ENCODE measurements around the gene ANKRD2. TPM values are rescaled to one million over a fixed set of nuclear protein-coding genes. Genes with fewer than 3 reads are reported as not detected.
"Not testable (repeated sequence)": the region's sequence is repeated elsewhere in the genome, so short reads cannot be mapped to it uniquely, and the experiment has no call there.

Gene ANKRD2
- total RNA-seq, 1 donor from 2014 or later = not detected

DNA sequence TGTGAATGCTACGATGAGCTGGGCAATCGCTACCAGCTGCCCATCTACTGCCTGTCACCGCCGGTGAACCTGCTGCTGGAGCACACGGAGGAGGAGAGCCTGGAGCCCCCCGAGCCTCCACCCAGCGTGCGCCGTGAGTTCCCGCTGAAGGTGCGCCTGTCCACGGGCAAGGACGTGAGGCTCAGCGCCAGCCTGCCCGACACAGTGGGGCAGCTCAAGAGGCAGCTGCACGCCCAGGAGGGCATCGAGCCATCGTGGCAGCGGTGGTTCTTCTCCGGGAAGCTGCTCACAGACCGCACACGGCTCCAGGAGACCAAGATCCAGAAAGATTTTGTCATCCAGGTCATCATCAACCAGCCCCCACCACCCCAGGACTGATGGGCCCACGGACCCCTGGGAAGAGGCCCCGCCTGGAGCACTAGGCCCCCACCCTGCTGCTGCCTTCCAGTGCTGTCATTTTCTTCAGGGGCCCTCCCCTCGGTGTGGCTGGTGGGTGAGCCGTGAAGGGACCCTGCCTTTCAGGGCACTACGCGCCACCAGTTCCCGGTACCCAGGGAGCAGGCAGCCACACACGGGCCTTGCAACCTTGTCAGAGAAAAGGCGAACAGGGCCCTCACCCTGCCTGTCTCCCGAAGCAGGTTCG, 2.3 kb upstream of the ANKRD2 start:
- no peak for DNase-seq (ENCODE audit: low spot score in 2 of 2)
- no peak for FAIRE-seq

DNA sequence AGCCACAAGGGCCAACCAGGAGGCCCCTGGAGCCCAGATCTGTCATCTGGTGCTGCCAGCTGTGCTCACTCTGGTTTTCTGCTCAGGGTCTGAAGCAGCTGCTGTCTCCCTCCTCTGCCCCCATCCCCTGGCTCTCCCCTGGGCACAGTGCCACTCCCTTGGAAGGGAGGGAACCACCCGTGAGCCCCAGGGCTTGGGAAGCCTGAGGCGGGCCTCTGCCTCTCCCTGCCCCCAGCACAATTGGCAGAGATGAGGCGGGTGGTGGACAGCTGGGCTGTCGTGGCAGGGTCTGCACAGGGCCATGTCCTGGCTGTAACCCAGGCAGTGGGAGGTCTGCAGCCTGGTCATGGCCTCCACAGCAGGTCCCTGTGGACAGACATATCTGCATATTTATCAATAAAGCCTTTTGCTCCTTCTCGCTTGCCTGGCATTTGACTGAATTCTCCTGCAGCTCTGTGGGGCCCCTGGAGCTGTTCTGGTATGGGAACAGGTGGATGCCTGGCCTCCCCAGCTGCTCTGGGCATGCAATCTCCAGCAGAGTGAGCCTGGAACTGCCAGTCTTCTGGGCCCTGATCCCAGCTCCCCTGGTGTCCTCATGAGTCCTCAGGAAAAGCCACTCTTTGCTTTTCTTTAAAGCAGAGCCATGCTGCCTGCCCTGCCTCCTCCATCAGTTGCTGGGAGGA, 1.6 kb upstream of the ANKRD2 start:
- DNase-seq (ENCODE audit: low spot score in 2 of 2) (no peak), FAIRE-seq (no peak)

DNA sequence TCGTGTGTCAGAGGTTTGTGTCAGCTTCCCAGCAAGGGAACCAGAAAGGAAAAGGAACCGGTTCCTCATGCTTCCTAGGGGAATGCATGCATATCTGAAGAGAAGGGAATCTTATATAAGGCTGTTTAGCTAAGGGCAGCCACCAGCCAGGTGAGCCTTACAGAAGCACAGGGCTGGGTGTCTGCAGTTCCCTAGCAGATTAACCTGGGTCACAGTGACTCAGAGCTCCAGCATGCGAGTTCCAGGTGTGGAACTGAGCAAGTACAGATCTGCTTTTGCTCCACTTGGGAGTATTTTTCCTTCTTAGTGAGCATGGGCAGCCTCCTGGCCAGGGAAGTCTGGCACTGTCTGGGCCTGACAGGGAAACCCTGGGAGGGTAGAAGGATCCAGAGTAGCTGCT, 957 bp upstream of the ANKRD2 start:
- DNase-seq (ENCODE audit: low spot score in 2 of 2) (no peak), FAIRE-seq (no peak)

DNA sequence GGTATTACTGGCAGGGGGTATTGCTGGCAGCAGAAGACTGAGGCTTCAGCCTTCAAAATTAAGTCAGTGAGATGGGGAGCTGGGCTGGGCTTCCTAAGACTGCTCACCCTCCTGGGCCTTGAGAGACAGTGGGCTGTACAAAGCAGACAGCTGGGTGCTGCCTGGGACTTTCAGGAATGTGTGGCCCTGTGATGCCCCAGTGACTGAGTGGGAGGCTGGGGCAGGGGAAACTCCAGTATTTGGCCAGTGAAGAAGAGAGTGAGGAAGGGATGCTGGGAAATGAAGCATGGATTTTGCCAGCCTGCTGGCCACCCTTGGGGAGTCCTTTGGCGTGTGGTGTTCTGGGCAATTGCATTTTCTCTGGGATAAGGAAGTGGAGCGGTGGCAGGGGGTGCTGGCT, 442 bp downstream of the ANKRD2 start:
- FAIRE-seq = no peak
- DNase-seq (ENCODE audit: low spot score in 2 of 2) = no peak

DNA sequence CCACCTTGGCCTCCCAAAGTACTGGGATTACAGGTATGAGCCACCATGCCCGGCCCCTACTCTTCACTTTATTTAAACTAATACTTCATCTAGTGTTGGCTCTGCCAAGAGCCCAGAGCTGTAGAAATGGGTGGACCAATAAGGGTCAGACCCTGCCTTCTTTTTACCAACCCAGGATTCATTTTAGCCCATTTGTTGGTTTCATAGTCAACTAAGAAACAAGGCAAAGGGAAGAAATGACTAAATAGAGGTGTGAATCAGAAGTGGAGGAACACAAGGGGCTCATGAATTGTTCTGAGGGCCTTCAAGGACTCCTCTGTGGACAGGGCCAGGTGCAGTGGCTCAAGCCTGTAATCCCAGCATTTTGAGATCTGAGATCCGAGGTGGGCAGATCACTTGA, 1.1 kb downstream of the ANKRD2 start:
- FAIRE-seq (no peak), DNase-seq (ENCODE audit: low spot score in 2 of 2) (no peak)

DNA sequence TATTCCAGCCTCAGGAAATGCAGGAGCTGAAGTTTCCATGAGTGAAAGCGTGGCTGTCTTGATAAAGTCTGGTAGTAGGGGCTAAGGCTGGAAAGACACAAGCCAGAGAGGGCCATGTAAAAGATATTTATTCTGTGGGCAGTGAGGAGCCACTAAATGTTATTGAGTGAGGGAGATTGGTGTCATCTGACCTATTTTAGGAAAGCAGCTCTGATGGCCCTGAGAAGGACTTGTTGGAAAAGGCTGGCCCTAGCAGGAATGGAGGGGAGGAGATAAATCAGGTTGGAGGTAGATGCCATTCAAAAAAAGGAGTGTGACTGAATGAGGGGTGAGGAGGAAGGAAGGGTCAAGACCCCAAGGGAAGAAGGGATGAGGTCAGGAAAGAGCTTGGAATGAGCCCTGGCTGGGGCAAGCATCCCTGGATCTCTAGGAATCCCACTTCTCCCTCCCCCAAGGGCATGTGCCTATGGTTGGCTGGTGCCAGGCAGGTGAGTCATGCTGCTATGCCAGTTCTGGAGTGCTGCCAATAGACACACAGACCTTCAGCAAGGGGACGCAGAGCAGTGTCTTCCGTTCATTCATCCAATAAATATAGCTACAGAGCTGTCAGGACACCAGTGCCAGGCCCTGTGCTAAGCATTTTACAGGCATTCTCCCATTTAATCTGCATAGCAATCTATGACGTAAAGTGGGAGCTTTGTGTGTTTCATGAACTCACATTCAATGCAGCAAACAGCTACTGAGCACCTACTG, 2.0 kb downstream of the ANKRD2 start:
- DNase-seq (ENCODE audit: low spot score in 2 of 2) = no peak
- FAIRE-seq = no peak

DNA sequence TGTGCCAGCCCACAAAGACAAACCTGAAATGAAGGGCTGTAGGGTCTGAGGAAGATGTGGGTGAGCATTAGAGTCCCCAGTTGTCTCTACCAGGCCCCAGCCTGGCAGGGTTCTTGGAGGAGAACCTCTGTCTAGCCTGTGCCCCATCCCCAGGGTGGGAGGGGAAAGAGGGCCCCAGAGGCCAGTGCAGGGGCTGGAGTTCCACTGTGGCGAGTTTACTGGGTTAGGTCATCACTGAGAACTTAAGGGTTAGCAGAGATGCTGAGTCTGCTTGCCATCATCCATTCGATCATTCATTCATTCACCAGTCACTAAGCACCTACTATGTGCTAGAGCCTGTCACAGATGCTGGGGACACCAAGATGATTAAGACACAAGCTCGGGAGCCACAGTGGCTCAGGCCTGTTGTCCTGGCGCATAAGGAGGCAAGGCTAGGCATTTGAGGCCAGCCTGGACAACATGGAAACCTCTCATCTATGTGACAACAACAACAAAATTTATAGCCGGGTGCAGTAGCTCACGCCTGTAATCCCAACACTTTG, 2.6 kb downstream of the ANKRD2 start:
- DNase-seq (ENCODE audit: low spot score in 2 of 2) = no peak
- no peak for FAIRE-seq

DNA sequence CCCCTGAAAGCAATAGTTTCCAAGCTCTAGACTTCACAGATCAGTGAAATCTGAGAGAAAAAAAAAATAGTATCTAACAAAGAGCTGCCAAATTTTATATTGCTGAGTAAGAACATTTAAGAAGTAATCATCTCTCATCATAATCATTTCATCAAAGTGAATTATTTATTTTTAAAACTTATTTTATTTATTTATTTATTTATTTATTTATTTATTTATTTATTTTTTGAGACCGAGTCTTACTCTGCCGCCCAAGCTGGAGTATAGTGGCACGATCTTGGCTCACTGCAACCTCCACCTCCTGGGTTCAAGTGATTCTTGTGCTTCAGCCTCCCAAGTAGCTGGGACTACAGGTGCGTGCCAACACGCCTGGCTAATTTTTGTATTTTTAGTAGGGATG, 3.9 kb downstream of the ANKRD2 start:
- FAIRE-seq = peak; percentile 24
- not testable (repeated sequence) for DNase-seq (ENCODE audit: low spot score in 2 of 2)

DNA sequence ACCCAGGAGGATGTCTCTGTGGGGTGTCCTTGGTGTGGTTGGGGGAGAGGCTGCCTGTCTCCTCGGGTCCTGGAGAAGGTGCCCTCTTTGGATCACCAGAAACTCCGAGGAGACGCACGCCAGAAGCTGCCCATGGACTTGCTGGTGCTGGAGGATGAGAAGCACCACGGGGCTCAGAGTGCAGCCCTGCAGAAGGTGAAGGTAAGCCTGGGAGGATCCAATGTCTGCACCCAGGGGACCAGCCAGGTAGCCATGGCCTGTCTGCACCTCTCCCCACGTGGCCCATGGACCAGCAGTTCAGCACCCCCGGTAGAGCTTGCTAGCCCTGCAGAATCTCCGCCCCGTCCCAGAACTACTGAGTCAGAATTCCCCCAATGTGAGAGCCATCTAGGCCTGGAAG, 5.1 kb downstream of the ANKRD2 start:
- no peak for FAIRE-seq
- DNase-seq (ENCODE audit: low spot score in 2 of 2) = no peak

DNA sequence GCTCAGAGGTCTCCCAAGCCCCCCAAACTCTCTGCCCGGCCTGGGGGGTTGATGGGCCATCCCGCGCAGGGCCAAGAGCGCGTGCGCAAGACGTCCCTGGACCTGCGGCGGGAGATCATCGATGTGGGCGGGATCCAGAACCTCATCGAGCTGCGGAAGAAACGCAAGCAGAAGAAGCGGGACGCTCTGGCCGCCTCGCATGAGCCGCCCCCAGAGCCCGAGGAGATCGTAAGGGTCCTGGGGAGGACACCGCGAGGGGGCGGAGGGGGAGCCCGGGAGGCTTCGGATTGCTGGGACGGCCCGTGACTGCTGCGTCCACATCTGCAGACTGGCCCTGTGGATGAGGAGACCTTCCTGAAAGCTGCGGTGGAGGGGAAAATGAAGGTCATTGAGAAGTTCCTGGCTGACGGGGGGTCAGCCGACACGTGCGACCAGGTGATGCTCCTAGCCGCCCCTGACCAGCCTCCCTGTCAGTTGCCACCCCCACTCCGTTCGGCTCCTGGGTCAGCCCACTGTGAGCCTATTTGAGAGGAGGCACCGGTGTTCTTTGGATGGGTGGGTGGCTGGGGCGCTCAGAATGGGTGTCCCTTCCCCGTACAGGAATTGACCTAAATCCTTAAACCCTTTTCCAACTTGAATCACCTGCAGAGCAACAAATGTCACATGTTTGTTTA, 5.7 kb downstream of the ANKRD2 start:
- no peak for DNase-seq (ENCODE audit: low spot score in 2 of 2)
- FAIRE-seq = no peak

DNA sequence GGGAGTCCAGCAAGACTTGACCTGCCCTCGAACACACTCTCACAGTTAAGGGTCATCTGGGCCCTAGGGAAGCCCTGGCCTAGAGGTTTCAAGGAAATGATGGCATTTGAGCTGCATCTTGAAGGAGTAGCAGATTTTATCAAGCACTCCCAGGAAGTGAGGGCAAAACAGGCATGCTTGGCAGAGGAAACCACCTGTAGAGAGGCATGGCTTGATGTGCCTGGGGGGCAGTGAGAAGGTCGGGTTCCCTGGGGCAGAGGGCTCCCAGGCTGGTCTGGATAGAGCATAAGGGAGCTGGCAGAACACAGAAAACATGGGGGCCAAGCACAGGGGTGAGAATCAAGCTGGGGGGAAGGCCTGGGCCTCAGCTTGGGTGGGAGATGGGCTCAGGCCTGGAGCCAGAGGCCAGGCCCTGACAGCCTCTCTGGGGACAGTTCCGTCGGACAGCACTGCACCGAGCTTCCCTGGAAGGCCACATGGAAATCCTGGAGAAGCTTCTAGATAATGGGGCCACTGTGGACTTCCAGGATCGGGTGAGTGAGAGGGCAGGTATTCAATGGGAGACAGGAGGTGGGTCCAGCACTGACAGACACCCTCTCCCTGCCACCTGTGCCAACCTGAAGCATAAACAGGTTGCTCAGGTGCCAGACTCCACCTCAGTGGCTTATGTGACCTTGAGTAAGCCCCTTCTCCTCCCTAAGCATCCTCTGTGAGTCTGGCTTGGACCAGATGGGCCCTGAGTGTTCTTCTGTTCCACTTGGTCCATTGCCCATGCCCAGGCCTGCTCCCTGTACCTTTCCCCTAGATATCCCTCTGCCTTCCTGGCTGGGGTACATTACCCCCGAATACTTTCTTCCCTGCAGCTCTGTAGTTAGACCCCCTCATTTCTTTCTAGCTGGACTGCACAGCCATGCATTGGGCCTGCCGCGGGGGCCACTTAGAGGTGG, 8.1 kb downstream of the ANKRD2 start:
- FAIRE-seq = no peak
- DNase-seq (ENCODE audit: low spot score in 2 of 2) = peak in 1 of 2 donors; percentile 10

DNA sequence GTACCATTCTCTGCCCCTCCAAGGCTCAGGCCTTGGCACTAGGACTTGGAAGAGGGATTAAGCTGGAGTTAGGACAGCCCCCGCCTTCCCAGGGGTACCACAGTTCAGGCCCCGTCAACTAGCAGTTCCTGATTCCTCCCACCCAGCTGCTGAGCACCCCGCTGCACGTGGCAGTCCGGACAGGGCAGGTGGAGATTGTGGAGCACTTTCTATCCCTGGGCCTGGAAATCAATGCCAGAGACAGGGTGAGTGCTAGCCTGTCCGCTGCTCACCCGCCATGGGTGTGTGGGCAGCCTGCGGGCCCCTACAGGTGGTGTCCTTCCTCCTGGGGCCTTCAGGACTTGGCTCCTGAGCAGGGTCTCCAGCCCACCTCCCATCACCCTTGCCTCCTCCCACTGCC, 9.6 kb downstream of the ANKRD2 start:
- FAIRE-seq (no peak), DNase-seq (ENCODE audit: low spot score in 2 of 2) (no peak)

DNA sequence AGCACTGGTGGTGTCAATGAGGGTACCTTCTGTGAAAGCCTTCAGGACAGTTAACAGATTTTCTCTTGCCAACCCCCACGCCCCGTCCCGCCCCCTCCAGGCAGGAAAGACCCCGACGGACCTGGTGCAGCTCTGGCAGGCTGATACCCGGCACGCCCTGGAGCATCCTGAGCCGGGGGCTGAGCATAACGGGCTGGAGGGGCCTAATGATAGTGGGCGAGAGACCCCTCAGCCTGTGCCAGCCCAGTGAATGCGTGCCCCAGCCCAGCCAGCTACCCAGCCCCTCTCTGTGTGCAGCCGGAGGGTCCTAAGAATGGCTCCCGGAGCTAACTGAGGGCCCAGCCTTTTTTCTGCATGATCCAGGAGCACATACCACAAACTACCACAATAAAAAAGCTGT, 10.9 kb downstream of the ANKRD2 start:
- DNase-seq (ENCODE audit: low spot score in 2 of 2) (no peak), FAIRE-seq (no peak)

DNA sequence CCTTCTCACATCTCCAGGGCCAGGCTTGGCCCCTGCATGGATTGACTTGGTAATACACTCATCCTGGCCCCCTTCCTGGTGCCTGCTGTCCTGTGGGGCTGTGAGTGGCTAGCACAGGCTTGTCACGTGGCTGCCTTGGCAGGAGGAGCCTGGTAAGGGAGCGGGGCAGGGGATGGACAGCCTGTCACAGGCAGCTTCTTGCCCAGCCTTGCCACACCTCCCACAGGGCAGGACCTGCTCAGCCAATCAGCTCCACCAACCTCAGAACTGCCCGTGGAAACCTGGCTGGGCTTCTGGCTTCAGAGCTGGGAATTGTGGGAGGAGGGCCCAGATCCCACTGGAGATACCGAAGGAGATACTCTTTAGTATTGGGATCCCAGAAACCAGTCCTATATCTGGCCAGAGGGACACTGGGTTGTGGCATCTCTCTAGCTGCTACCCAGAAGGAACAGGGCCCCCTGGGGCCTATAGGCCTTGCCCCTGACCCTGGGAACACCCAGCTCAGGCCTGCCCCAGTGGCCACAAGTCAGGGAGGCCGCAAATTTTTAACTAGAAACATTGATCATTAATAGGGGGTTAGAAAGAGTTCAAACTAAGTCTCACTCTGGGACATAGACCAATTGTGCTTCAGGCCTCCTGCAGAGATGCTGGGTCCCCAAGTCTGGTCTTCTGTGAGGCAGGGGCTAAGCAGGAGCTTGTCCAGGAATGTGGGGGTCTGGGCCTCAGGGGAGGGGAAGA, 11.7 kb downstream of the ANKRD2 start, which contains the start of gene HOGA1:
HOGA1 (plus strand) TSS at position 330 of the 738 bp plus-strand sequence; CDS start at position 645, 315 bp downstream.
- peak; percentile 82 for DNase-seq (ENCODE audit: low spot score in 2 of 2)
- no peak for FAIRE-seq

DNA sequence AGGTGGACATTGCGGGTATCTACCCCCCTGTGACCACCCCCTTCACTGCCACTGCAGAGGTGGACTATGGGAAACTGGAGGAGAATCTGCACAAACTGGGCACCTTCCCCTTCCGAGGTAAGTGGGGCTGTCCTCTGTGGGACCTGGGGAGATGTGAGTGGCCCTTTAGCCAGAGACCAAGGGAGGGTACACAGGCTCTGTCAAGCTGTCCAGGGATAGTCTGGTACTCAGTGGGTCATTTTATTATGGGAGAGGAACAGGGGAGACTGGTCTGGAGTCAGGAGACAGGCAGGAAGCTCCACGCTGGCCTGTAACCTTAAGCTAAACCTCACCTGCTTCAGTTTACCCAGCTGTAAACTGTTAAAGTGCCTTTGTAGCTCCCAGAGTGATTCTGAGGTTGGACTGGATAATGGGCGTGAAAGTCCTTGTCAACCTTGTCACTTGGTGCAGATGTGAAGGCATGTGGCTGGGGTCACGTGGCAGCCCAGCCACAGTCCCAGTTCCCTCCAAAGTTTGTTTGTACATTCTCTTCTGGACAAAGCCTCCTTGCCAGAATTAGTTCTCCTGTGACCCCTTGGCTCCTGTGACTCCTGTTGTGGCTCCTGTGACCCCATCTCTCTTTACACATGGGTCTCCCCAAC, 12.3 kb downstream of the ANKRD2 start:
- no peak for FAIRE-seq
- no peak for DNase-seq (ENCODE audit: low spot score in 2 of 2)

DNA sequence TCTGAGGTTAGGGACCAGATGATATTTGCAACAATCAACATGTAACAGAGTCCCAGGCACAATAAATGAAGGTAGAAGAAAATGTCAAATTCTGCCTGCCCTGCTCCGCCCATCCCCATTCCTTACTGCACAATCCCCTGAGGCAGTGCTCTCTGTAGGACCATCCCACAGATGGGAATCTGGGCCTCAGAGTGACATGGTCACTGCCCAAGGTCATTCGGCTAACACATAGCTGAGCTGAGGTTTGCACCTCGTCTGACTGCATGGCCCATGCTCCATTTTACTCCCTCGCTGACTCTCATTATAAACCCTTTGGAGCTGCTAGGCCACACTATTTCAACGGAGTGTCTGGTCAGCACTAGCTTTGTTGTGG, 12.8 kb downstream of the ANKRD2 start:
- no peak for FAIRE-seq

DNA sequence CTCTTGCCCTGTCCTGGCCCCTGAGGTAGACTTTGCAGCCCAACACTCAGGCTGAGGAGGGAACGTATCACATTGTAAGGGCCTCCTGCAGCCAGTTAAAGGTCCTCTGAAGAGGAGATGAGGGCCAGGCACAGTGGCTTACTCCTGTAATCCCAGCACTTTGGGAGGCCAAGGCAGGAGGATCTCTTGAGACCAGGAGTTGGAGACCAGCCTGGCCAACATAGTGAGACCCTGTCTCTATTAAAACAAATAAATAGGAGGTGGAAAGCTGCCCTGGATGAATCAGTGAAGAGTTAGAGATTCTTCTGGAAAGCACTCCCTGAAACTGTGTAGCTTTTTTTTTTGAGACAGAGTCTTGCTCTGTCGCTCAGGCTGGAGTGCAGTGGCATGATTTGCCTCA, 14.6 kb downstream of the ANKRD2 start:
- FAIRE-seq (no peak), DNase-seq (ENCODE audit: low spot score in 2 of 2) (no peak)

More for the DNA sequence above, 12.8 kb downstream of the ANKRD2 start:
- DNase-seq (ENCODE audit: low spot score in 2 of 2) = no peak

DNA sequence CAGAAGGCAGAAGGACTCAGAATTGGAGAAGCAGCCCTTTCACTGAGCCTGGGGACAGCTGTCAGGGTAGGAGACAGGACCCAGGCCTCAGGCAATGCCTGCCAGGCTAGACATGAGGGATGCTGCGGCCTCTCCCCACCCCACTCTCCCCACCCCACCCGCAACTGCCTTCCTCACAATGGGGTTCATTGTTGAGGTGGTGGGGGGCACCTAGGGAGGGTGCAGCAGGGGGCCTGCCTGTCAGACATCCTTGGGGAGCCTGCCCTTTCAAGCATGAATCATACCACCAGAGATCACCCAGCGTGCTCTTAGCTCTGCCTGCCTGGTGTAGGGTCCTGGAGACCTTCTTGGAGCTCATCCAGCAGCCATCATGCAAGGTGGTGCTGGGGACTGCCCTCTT, 16.9 kb downstream of the ANKRD2 start, which contains the start of gene C10orf62:
C10orf62 (plus strand) TSS at position 243 of the 400 bp plus-strand sequence. CDS start 177 bp downstream, outside the sequence.
- no peak for DNase-seq (ENCODE audit: low spot score in 2 of 2)
- FAIRE-seq = no peak
